ENCODE results near the gene TTLL8. TPM values are rescaled to one million over a fixed set of nuclear protein-coding genes. Genes with fewer than 3 reads are reported as not detected.

TTLL8 gene
- total RNA-seq, 1 donor from 2014 or later = not detected

Other genes starting within 250 kb of the TTLL8 start
- gene BRD1, start 230.4 kb downstream of the TTLL8 start, total RNA-seq = 42.8 TPM
- 11.4 TPM for gene ZBED4, start 204.5 kb downstream of the TTLL8 start, total RNA-seq
- 10.3 TPM for gene ALG12, start 139.9 kb downstream of the TTLL8 start, total RNA-seq
- gene CRELD2, start 139.7 kb downstream of the TTLL8 start, total RNA-seq = 22.9 TPM
- 57.0 TPM for gene PIM3, start 97.5 kb downstream of the TTLL8 start, total RNA-seq
- gene IL17REL, start 45.5 kb downstream of the TTLL8 start, total RNA-seq = not detected
- gene MLC1, start 27.1 kb upstream of the TTLL8 start, total RNA-seq = 0.21 TPM
- 1.0 TPM for gene MOV10L1, start 31.7 kb upstream of the TTLL8 start, total RNA-seq
- gene PANX2, start 112.4 kb upstream of the TTLL8 start, total RNA-seq = 0.31 TPM
- gene TRABD, start 127.6 kb upstream of the TTLL8 start, total RNA-seq = 18.5 TPM
- gene SELENOO, start 142.7 kb upstream of the TTLL8 start, total RNA-seq = 15.0 TPM
- gene TUBGCP6, start 186.7 kb upstream of the TTLL8 start, total RNA-seq = 39.7 TPM
- gene HDAC10, start 193.0 kb upstream of the TTLL8 start, total RNA-seq = 23.4 TPM
- 29.4 TPM for gene MAPK12, start 203.4 kb upstream of the TTLL8 start, total RNA-seq
- gene MAPK11, start 212.1 kb upstream of the TTLL8 start, total RNA-seq = 4.0 TPM
- 146 TPM for gene PLXNB2, start 249.3 kb upstream of the TTLL8 start, total RNA-seq